ENCODE data around the gene TUBG1.

DNA sequence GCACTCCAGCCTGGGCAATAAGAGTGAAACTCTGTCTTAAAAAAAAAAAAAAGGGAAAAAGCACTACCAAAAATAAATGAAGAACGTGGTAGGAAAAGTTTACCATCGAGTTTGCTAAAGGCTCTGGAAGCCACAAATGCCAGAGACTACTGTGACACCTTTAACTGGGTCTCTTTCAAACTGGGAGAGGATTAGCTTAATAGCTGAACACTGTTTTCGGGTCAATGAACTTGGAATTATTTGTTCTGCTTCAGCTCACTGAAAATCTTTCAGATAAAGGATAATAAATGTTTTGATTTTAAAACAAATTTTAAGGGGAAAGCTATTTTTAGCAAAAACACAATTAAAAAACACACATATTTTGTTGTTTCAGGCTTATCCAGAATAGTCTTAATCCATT lies 1.7 kb upstream of the TUBG1 start:
- TF ChIP-seq, protein P1, sequence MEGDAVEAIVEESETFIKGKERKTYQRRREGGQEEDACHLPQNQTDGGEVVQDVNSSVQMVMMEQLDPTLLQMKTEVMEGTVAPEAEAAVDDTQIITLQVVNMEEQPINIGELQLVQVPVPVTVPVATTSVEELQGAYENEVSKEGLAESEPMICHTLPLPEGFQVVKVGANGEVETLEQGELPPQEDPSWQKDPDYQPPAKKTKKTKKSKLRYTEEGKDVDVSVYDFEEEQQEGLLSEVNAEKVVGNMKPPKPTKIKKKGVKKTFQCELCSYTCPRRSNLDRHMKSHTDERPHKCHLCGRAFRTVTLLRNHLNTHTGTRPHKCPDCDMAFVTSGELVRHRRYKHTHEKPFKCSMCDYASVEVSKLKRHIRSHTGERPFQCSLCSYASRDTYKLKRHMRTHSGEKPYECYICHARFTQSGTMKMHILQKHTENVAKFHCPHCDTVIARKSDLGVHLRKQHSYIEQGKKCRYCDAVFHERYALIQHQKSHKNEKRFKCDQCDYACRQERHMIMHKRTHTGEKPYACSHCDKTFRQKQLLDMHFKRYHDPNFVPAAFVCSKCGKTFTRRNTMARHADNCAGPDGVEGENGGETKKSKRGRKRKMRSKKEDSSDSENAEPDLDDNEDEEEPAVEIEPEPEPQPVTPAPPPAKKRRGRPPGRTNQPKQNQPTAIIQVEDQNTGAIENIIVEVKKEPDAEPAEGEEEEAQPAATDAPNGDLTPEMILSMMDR (IDR thresholded peaks at IDR 0.05) = no peak
- TF ChIP-seq POLR2A (IDR thresholded peaks at IDR 0.05) = no peak
